Measurements from ENCODE around the gene GPC5. TPM values are rescaled to one million over a fixed set of nuclear protein-coding genes. Genes with fewer than 3 reads are reported as not detected.
"Not testable (repeated sequence)": the region's sequence is repeated elsewhere in the genome, so short reads cannot be mapped to it uniquely, and the experiment has no call there.

Gene GPC5
- total RNA-seq, 2 experiments from 2014 or later: 0.06 TPM; not detected in 1

GRCh38 chr13:92494915-92495314 is 1096.5 kb downstream of the GPC5 start:
- POLR2A ChIA-PET: no interaction called here
- H3K4me3 Mint-ChIP-seq: no peak overlapping the region
- no peaks in the 10 kb centered on the region for H3K27me3 Mint-ChIP-seq
- H3K36me3 Mint-ChIP-seq (ENCODE audit: low read depth): no peaks in the 10 kb centered on the region
- H3K27ac Mint-ChIP-seq: no peak overlapping the region
- CTCF ChIA-PET: no interaction called here
- peaks cover 3% of the 10 kb centered on the region for H3K9me3 Mint-ChIP-seq
- no peaks in the 10 kb centered on the region for H3K4me1 Mint-ChIP-seq
- DNase-seq: no peak

- H3K27ac Mint-ChIP-seq: no peak overlapping the region
- no peaks in the 10 kb centered on the region for H3K27me3 Mint-ChIP-seq
- H3K36me3 Mint-ChIP-seq (ENCODE audit: low read depth): no peaks in the 10 kb centered on the region
- no peak for DNase-seq
- peaks cover 6% of the 10 kb centered on the region for H3K9me3 Mint-ChIP-seq
- no peaks in the 10 kb centered on the region for H3K4me1 Mint-ChIP-seq
- CTCF ChIA-PET: no interaction called here
- POLR2A ChIA-PET: no interaction called here
- no peak overlapping the region for H3K4me3 Mint-ChIP-seq
Observed at GRCh38 chr13:92500192-92500591, 1101.8 kb downstream of the GPC5 start.

GRCh38 chr13:92510416-92510815 is 1112.0 kb downstream of the GPC5 start:
- Mint-ChIP-seq H3K4me3 (no peak overlapping the region), H3K36me3 (ENCODE audit: low read depth) (no peaks in the 10 kb centered on the region), H3K27ac (no peak overlapping the region)

GRCh38 chr13:92512852-92513251 is 1114.4 kb downstream of the GPC5 start:
- Mint-ChIP-seq H3K27ac (no peak overlapping the region), H3K9me3 (peaks cover 4% of the 10 kb centered on the region), H3K27me3 (no peaks in the 10 kb centered on the region), H3K4me1 (no peaks in the 10 kb centered on the region), H3K36me3 (ENCODE audit: low read depth) (no peaks in the 10 kb centered on the region), H3K4me3 (no peak overlapping the region)
- ChIA-PET CTCF (no interaction called here), POLR2A (no interaction called here)
- DNase-seq: no peak

More at GRCh38 chr13:92510416-92510815, 1112.0 kb downstream of the GPC5 start:
- no peak for DNase-seq
- Mint-ChIP-seq H3K9me3 (peaks cover 2% of the 10 kb centered on the region), H3K27me3 (no peaks in the 10 kb centered on the region), H3K4me1 (no peaks in the 10 kb centered on the region)
- POLR2A ChIA-PET: no interaction called here
- CTCF ChIA-PET: no interaction called here

GRCh38 chr13:92513672-92514071 is 1115.3 kb downstream of the GPC5 start:
- H3K9me3 Mint-ChIP-seq: peaks cover 8% of the 10 kb centered on the region
- POLR2A ChIA-PET: no interaction called here
- H3K4me3 Mint-ChIP-seq: no peak overlapping the region
- CTCF ChIA-PET: no interaction called here
- DNase-seq: no peak
- no peak overlapping the region for H3K27ac Mint-ChIP-seq
- no peaks in the 10 kb centered on the region for H3K27me3 Mint-ChIP-seq
- H3K4me1 Mint-ChIP-seq: no peaks in the 10 kb centered on the region
- H3K36me3 Mint-ChIP-seq (ENCODE audit: low read depth): no peaks in the 10 kb centered on the region

GRCh38 chr13:92514420-92515125 is 1116.2 kb downstream of the GPC5 start:
- no peak overlapping the region for H3K4me3 Mint-ChIP-seq
- no peak overlapping the region for H3K27ac Mint-ChIP-seq
- peaks cover 8% of the 10 kb centered on the region for H3K9me3 Mint-ChIP-seq
- CTCF ChIA-PET: no interaction called here
- no peak for DNase-seq
- POLR2A ChIA-PET: no interaction called here
- no peaks in the 10 kb centered on the region for H3K27me3 Mint-ChIP-seq
- no peaks in the 10 kb centered on the region for H3K36me3 Mint-ChIP-seq (ENCODE audit: low read depth)
- no peaks in the 10 kb centered on the region for H3K4me1 Mint-ChIP-seq

GRCh38 chr13:92516878-92517277 is 1118.5 kb downstream of the GPC5 start:
- DNase-seq; CTCF ChIA-PET; H3K36me3 Mint-ChIP-seq (ENCODE audit: low read depth); H3K4me1 Mint-ChIP-seq; POLR2A ChIA-PET; H3K4me3 Mint-ChIP-seq; H3K27me3 Mint-ChIP-seq; H3K9me3 Mint-ChIP-seq; H3K27ac Mint-ChIP-seq: not testable (repeated sequence)

- H3K27me3 Mint-ChIP-seq; DNase-seq; POLR2A ChIA-PET; H3K36me3 Mint-ChIP-seq (ENCODE audit: low read depth); CTCF ChIA-PET; H3K4me3 Mint-ChIP-seq; H3K27ac Mint-ChIP-seq; H3K4me1 Mint-ChIP-seq: not testable (repeated sequence)
- H3K9me3 Mint-ChIP-seq: peaks cover 11% of the 10 kb centered on the region
Observed at GRCh38 chr13:92518622-92519021, 1120.2 kb downstream of the GPC5 start.

- POLR2A ChIA-PET: no interaction called here
- H3K4me1 Mint-ChIP-seq: no peaks in the 10 kb centered on the region
- H3K27ac Mint-ChIP-seq: no peak overlapping the region
- CTCF ChIA-PET: no interaction called here
- no peak for DNase-seq
- H3K27me3 Mint-ChIP-seq: no peaks in the 10 kb centered on the region
- H3K4me3 Mint-ChIP-seq: no peak overlapping the region
- peaks cover 3% of the 10 kb centered on the region for H3K9me3 Mint-ChIP-seq
- H3K36me3 Mint-ChIP-seq (ENCODE audit: low read depth): no peaks in the 10 kb centered on the region
Observed at GRCh38 chr13:92530364-92530763, 1131.9 kb downstream of the GPC5 start.

GRCh38 chr13:92535222-92536006 is 1137.0 kb downstream of the GPC5 start:
- ChIA-PET CTCF (no interaction called here), POLR2A (no interaction called here)
- H3K36me3 Mint-ChIP-seq (ENCODE audit: low read depth): no peaks in the 10 kb centered on the region
- no peak overlapping the region for H3K27ac Mint-ChIP-seq
- H3K4me1 Mint-ChIP-seq: no peaks in the 10 kb centered on the region
- H3K27me3 Mint-ChIP-seq: no peaks in the 10 kb centered on the region
- no peak for DNase-seq
- peaks cover 7% of the 10 kb centered on the region for H3K9me3 Mint-ChIP-seq
- no peak overlapping the region for H3K4me3 Mint-ChIP-seq

- Mint-ChIP-seq H3K9me3 (peaks cover 8% of the 10 kb centered on the region), H3K4me1 (no peaks in the 10 kb centered on the region), H3K36me3 (ENCODE audit: low read depth) (no peaks in the 10 kb centered on the region), H3K27me3 (no peaks in the 10 kb centered on the region), H3K4me3 (no peak overlapping the region), H3K27ac (no peak overlapping the region)
- DNase-seq: no peak
- ChIA-PET POLR2A (no interaction called here), CTCF (no interaction called here)
Observed at GRCh38 chr13:92537471-92537870, 1139.0 kb downstream of the GPC5 start.

- Mint-ChIP-seq H3K27me3 (no peaks in the 10 kb centered on the region), H3K36me3 (ENCODE audit: low read depth) (no peaks in the 10 kb centered on the region), H3K4me1 (no peaks in the 10 kb centered on the region), H3K9me3 (peaks cover 8% of the 10 kb centered on the region), H3K4me3 (no peak overlapping the region), H3K27ac (no peak overlapping the region)
- POLR2A ChIA-PET: no interaction called here
- DNase-seq: no peak
- CTCF ChIA-PET: no interaction called here
Observed at GRCh38 chr13:92538164-92538563, 1139.7 kb downstream of the GPC5 start.

- H3K9me3 Mint-ChIP-seq; POLR2A ChIA-PET; H3K27ac Mint-ChIP-seq; H3K4me1 Mint-ChIP-seq; H3K4me3 Mint-ChIP-seq; H3K27me3 Mint-ChIP-seq; H3K36me3 Mint-ChIP-seq (ENCODE audit: low read depth); DNase-seq; CTCF ChIA-PET: not testable (repeated sequence)
Observed at GRCh38 chr13:92539148-92539547, 1140.7 kb downstream of the GPC5 start.

- no peaks in the 10 kb centered on the region for H3K27me3 Mint-ChIP-seq
- no peak overlapping the region for H3K27ac Mint-ChIP-seq
- H3K4me3 Mint-ChIP-seq: no peak overlapping the region
- CTCF ChIA-PET: no interaction called here
- H3K4me1 Mint-ChIP-seq: no peaks in the 10 kb centered on the region
- H3K9me3 Mint-ChIP-seq: peaks cover 4% of the 10 kb centered on the region
- no peaks in the 10 kb centered on the region for H3K36me3 Mint-ChIP-seq (ENCODE audit: low read depth)
- POLR2A ChIA-PET: no interaction called here
- no peak for DNase-seq
Observed at GRCh38 chr13:92547266-92547665, 1148.8 kb downstream of the GPC5 start.
